Measurements from ENCODE around the gene DDX39A. TPM values are rescaled to one million over a fixed set of nuclear protein-coding genes. Genes with fewer than 3 reads are reported as not detected.

DDX39A gene
- total and polyA plus RNA-seq, 8 donors, result 37.1 to 298 (median 110) TPM

DNA sequence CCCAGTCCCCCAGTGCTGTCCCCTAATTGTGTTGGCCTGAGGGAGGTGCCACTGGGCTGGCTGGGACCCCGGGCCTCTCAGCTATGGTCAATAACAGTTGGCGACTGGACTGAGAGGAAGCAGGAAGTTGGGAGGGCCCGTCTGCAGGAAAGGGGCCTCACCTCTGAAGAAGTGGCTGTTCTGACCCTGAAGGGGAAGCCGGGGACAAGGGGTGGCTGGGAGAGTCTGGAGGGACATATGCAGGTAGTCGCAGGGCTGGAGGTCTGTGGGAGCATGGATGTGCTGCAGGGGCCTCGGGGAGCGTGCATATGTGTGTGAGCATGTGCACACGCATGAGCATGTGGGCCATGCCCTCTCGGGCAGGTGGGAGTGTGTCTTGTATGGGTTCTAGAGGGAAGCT is 19.9 kb upstream of the DDX39A start:
- Histone ChIP-seq H3K27me3 (no peaks in the 10 kb centered on the region), H3K4me1 (peaks cover 30 to 67% (median 46%) of the 10 kb centered on the region in 4 donors), H3K4me3 (no peak overlapping the region), H3K9me3 (no peaks in the 10 kb centered on the region), H3K27ac (no peak overlapping the region), H3K36me3 (peaks cover 29 to 51% (median 37%) of the 10 kb centered on the region in 4 donors)
- intact Hi-C loops (cut with DNase I; ENCODE audit: low total_unique reads), result no loop called here
- WGBS, 5 donors, result 67 to 72% (median 71%) methylated on average over 7 to 9 of the region's 9 CpGs
- TF ChIP-seq EP300 (IDR thresholded peaks at IDR 0.05), result no peak
- TF ChIP-seq POLR2A (IDR thresholded peaks at IDR 0.05), result no peak
- TF ChIP-seq POLR2AphosphoS5 (IDR thresholded peaks at IDR 0.05), result no peak
- TF ChIP-seq, protein P1, sequence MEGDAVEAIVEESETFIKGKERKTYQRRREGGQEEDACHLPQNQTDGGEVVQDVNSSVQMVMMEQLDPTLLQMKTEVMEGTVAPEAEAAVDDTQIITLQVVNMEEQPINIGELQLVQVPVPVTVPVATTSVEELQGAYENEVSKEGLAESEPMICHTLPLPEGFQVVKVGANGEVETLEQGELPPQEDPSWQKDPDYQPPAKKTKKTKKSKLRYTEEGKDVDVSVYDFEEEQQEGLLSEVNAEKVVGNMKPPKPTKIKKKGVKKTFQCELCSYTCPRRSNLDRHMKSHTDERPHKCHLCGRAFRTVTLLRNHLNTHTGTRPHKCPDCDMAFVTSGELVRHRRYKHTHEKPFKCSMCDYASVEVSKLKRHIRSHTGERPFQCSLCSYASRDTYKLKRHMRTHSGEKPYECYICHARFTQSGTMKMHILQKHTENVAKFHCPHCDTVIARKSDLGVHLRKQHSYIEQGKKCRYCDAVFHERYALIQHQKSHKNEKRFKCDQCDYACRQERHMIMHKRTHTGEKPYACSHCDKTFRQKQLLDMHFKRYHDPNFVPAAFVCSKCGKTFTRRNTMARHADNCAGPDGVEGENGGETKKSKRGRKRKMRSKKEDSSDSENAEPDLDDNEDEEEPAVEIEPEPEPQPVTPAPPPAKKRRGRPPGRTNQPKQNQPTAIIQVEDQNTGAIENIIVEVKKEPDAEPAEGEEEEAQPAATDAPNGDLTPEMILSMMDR (IDR thresholded peaks at IDR 0.05), result no peak
- DNase-seq, result no peak

DNA sequence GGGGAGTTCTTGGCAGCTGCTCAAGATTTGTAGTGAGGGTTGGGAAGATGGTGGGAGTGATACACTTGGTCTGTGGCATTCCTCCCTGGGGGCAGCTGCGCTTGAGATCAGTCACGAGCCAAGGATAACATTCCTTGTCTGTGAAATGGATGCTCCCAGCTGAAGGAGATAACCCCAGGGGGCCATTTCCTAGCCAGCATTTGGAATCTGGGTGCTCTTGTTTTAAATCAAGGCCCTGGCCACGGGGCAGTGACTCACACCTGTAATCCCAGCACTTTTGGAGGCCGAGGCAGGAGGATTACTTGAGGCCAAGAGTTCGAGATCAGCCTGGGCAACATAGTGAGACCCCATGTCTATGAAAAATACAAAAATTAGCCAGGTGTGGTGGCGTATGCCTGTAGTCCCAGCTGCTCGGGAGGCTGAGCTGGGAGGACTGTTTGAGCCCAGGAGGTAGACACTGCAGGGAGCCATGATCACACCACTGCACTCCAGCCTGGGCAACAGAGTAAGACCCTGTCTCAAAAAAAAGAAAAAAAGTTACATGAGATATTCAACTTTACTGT is 18.5 kb upstream of the DDX39A start:
- no peaks in the 10 kb centered on the region for H3K27me3 ChIP-seq
- TF ChIP-seq POLR2AphosphoS5 (IDR thresholded peaks at IDR 0.05) (no peak), EP300 (IDR thresholded peaks at IDR 0.05) (no peak), POLR2A (IDR thresholded peaks at IDR 0.05) (no peak)
- TF ChIP-seq, protein P1 (IDR thresholded peaks at IDR 0.05), result no peak
- no peaks in the 10 kb centered on the region for H3K9me3 ChIP-seq
- no peak overlapping the region for H3K4me3 ChIP-seq
- no peak overlapping the region for H3K27ac ChIP-seq
- H3K36me3 ChIP-seq, result peaks cover 15 to 38% (median 23%) of the 10 kb centered on the region in 4 donors
- DNase-seq, result no peak
- H3K4me1 ChIP-seq, result peaks cover 36 to 76% (median 55%) of the 10 kb centered on the region in 4 donors
- intact Hi-C loops (cut with DNase I; ENCODE audit: low total_unique reads), result no loop called here
- 87 to 99% (median 93%) methylated on average over 4 to 7 of the region's 7 CpGs for WGBS, 5 donors

DNA sequence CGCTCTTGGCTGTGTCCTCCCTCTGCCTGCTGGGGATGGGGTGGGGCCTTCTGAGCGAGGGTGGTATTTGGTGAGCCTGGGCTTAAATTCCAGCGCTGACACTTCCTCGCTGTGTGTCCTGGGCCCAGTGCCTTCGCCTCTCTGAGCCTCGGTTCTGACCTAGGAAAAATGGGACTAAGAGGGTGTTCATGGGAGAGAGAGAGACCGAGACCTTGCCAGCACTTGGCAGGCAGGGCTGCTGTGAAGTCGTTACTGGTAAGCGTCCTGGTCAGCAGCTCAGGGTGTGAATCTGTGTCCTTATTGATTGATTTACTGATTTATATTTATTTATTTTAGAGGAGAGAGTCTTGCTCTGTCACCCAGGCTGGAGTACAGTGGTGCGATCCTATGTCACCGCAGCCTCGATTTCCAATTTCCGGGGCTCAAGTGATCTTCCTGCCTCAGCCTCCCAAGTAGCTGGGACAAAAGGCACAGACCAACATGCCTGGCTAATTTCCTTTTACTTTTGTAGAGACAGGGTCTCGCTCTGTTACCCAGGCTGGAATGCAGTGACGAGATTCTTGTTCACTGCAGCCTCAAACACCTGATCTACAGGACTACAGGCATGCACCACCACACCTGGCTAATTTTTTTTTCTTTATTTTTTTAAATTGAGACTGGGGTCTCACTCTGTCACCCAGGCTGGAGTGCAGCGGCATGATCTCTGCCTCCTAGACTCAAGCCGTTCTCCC is 16.3 kb upstream of the DDX39A start:
- Histone ChIP-seq H3K27ac (peak overlapping the region; percentile 20 to 92 (median 86)), H3K4me3 (peak overlapping the region in 3 of 4 donors; percentile 86 to 94 (median 90)), H3K4me1 (peaks cover 46 to 76% (median 60%) of the 10 kb centered on the region in 4 donors), H3K27me3 (no peaks in the 10 kb centered on the region), H3K9me3 (no peaks in the 10 kb centered on the region), H3K36me3 (peaks cover 0 to 18% (median 5%) of the 10 kb centered on the region in 4 donors)
- no peak for TF ChIP-seq POLR2AphosphoS5 (IDR thresholded peaks at IDR 0.05)
- TF ChIP-seq EP300 (IDR thresholded peaks at IDR 0.05), result no peak
- TF ChIP-seq, protein P1 (IDR thresholded peaks at IDR 0.05), result no peak
- TF ChIP-seq POLR2A (IDR thresholded peaks at IDR 0.05), result no peak
- intact Hi-C loops (cut with DNase I; ENCODE audit: low total_unique reads), result no loop called here
- 62 to 74% (median 68%) methylated on average over 17 of the region's 17 CpGs for WGBS, 5 donors
- DNase-seq, result no peak

DNA sequence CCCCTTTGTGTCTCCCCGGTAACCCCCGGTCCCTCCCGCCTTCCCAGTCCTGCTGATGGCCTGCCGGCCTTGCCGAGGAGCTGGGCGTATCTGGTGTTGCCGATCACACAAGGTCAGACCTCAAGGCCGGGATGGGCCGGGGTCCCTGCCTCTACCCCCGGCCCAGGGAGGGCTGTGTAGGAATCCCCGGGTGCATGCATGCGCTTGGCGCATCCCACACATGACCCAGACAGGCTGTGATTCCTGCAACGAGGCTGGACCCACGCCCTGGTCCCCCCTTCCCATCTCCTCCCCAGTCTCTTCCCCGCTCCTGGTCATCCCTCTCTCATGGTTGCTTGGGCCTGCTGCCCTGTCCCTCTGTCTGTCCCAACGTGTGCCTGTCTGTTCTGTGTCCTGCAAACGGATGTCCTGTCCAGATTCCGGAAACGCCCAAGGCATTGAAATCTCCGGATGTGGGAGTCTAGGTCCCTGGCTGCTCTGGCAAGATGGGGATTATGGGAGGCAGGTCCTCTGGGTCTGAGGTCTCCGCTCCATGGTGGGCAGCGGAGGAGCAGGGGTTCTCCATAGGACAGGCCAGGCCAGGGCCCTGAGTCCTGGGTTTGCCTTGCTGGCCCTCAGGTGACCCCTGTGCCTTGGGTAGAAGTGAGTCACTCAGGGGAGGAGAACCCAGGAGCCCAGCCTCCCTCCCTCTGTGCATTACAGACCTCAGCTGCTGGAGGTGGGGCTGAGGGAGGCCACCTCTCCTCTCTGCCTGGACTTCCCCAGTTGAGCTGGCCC is 15.6 kb upstream of the DDX39A start:
- intact Hi-C loops (cut with DNase I; ENCODE audit: low total_unique reads), result no loop called here
- Histone ChIP-seq H3K27me3 (no peaks in the 10 kb centered on the region), H3K4me1 (peaks cover 43 to 68% (median 53%) of the 10 kb centered on the region in 4 donors), H3K4me3 (peak overlapping the region; percentile 81 to 94 (median 88)), H3K27ac (peak overlapping the region; percentile 20 to 92 (median 86)), H3K36me3 (peaks cover 0 to 18% (median 5%) of the 10 kb centered on the region in 4 donors), H3K9me3 (no peaks in the 10 kb centered on the region)
- 38 to 50% (median 43%) methylated on average over 23 of the region's 23 CpGs for WGBS, 5 donors
- DNase-seq, result peak; percentile 71 to 85
- no peak for TF ChIP-seq POLR2A (IDR thresholded peaks at IDR 0.05)
- TF ChIP-seq EP300 (IDR thresholded peaks at IDR 0.05), result no peak
- TF ChIP-seq, protein P1 (IDR thresholded peaks at IDR 0.05), result no peak
- peak; percentile 11 to 60 (median 11) for TF ChIP-seq POLR2AphosphoS5 (IDR thresholded peaks at IDR 0.05)

Data from stomach (tissue), 9 donors.